Stimulated activated CD8-positive, alpha-beta memory T cell treated with anti-CD3 and anti-CD28 coated beads, Interleukin-2, amount 100 ng/mL, for 48 hours (primary cell): ENCODE data around the gene TOM1L2.
A peak's percentile ranks its signal among the peaks of the same experiment; 100 is the strongest.

Source experiments
- DNase-seq, 2 donors: peaks; one replicate each; pipeline ENCODE4 v3.0.0-alpha.2; 2020; ENCODE audit warnings: low read depth in 2 of 2

TOM1L2 gene

GRCh38 chr17:17836250-17836817 lies 135.9 kb downstream of the TOM1L2 start:
- DNase-seq = peak; percentile 97 to 99

DNA sequence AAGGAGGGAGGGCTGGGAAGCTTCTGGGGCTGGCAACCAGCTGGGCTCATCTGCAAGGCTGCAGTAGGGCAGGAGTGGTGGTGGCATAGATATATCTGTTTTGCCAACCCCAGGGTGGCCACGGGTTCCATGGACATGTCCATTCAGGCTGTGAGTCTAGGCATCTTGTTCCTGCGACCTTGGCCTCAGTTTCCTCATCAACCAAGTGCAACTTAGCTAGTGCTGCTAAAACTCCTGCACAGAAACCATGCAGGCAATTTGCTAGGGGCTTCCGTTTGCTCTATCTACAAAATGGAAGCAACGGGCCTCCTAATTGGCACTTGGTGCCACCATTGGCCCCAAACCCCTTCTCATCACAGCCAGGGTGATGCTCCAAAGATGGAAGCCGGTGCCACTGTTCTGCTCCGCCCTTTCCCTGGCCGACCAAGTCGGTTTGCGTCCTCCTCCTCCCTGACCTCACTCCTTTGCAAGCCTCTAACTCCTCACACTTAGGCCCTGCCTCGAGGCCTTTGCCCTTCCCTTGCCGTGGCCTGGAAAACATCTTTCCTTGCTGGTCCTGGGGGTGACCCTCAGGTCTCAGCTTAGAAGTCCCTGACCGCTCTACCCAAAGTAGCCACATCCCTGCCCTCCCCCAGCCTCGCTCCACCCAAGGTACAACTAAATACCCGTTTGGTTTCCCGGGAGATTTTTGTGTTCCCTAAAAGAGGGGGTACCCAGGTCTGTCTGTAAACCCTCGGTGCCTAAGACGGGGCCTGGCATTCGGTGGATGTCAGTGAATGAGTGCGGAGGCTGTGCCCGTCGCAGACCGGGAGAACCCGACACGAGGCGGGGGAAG lies 136.6 kb downstream of the TOM1L2 start:
- no peak for DNase-seq

GRCh38 chr17:17834974-17835373 lies 137.2 kb downstream of the TOM1L2 start:
- no peak for DNase-seq

GRCh38 chr17:17833658-17834357 lies 138.4 kb downstream of the TOM1L2 start:
- no peak for DNase-seq

- DNase-seq = no peak
These were observed 140.2 kb downstream of the TOM1L2 start for GRCh38 chr17:17832032-17832363.

DNA sequence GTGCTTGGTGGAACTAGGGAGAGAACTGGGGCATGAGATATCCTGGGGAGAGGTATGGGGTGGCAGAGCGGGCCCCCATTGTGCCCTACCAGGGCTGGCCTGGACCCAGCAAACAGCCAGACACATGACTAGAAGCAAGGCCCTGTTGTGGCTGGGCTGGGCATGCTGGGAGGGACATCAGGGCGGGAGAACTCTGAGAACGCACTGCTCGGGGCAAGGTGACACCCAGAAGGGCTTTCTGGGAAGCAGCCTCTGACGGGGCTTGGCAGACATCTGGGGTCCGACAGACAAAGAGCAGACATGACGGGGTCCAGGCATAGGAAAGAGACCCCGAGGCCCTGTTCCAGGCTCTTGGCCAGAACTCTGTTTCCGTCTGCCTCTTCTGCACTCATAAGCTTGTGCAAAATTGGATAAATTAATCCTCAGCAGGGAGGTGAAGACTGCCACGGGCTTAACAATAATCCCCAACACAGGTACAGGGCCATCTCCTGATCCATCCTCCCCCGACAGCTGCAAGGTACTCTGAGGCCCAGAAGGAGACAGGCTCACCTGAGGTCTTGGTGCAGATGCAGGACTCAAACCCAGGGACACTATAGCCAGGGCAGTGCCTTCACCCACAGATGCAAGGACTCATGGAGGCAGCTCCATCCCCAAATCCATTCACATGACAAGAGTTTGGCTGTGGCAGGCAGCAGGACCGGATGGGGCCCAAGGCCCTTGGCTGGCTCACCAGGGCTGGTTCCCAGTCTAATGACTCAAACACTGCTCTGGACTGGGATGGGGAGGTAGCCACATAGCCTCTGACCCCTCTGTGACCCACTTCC lies 140.8 kb downstream of the TOM1L2 start:
- no peak for DNase-seq

GRCh38 chr17:17830740-17831207 lies 141.4 kb downstream of the TOM1L2 start:
- no peak for DNase-seq

DNA sequence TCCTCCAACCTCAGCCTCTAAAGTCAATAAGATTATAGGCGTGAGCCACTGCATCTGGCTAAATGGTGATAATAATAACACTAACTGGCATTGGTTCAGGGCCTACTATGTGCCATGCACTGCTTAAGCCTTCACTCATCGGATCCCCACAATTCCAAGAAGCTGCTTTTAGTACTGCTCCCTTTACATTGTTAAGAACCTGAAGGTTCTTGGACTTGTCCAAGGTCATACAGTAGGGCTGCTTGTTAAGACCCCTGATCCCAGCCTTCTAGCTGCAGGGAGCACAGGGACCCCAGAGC lies 142.0 kb downstream of the TOM1L2 start:
- no peak for DNase-seq

DNA sequence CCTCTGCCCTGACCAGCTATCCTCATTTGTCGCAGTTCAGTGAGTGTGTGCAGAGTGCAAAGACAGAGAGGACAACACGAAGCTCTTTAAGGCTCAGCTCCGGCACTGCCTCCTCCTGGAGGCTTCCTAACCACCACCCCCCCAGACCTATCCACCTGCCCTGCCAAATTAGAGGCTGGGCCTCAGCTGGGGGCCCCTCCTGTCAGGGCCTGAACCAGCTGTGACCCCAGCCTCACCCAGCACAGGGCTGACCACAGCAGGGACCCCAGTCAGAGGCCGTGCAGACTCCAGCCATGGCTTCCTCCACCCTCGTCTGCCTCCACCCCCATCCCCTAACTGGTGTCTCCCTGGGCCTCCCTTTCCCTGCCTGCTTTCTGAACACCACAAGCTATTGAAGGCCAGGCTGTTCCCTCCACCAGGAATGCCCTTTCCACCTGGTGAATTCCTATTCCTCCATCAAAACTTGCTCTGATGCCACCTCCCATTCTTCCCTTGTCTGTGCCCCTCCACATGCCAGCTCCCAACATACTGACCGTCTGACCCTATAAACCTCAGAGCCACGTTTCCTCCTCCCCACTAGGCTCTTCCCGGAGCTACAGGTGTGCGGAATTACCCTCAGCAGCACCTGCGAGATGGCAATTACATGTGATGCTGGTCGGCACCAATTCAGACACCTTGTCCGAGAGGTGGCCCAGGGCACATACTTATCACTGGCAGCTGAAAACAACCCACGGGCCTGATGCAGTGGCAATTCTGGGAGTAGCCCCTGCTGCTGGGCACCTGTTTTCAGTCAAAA lies 144.2 kb downstream of the TOM1L2 start:
- DNase-seq = no peak

DNA sequence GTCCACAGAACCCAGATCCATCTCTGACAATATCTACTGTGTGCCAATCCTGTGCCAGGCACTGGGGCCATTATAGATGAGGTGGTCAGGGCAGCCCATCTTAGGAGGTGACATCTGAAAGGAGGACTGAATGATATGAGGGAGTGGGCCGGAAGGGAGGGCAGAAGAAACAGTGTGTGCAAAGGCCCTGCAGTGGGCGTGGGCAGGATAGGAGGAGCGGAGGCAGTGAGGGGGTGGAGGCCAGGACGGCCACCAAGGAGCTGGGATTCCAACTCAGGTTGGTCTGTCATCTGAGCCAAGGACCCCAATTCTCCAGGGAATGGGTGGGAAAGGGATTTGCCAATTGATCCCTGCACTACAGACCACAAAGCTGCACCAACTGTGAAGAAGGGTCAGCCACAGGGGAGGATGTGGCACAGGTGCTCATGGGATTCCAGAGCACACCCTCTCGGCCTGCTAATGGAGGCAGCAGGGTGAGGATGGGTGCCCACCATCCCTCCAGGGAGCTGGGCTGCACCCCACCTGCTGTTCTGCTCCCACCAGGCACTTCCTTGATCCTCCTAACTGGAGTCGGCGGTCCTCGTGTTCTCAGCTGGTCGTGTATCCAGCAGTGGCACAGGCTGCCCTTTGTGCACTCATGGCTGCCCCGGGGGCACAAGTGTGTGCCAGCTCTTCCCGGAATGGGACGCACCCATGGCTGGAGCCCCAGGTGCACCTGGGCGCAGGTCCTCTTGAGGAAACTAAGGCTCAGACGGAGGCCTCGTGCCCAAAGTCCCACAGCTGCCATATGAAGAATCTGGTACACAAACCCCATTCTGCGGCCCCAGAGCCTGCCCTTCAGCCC lies 145.0 kb downstream of the TOM1L2 start:
- DNase-seq = no peak

DNA sequence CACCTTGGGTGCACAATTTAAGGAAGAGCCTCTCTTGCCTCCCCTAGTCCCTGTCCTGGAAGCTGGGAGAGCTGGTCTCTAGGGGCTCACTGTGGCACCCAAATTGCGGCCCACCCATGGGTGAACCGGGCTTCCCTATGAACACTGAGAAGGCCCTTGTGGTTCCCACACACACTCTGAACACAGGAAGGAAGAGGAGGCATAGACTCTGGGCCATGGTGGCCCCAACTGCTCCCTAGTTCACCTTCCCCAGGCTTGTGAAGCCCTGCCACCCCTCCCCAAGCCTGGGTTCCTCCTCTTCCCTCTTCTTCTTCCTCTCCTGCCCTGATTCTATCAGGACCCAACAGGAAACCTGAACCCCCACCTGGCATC lies 145.9 kb downstream of the TOM1L2 start:
- DNase-seq = no peak

GRCh38 chr17:17824783-17825614 lies 147.2 kb downstream of the TOM1L2 start:
- DNase-seq = no peak

DNA sequence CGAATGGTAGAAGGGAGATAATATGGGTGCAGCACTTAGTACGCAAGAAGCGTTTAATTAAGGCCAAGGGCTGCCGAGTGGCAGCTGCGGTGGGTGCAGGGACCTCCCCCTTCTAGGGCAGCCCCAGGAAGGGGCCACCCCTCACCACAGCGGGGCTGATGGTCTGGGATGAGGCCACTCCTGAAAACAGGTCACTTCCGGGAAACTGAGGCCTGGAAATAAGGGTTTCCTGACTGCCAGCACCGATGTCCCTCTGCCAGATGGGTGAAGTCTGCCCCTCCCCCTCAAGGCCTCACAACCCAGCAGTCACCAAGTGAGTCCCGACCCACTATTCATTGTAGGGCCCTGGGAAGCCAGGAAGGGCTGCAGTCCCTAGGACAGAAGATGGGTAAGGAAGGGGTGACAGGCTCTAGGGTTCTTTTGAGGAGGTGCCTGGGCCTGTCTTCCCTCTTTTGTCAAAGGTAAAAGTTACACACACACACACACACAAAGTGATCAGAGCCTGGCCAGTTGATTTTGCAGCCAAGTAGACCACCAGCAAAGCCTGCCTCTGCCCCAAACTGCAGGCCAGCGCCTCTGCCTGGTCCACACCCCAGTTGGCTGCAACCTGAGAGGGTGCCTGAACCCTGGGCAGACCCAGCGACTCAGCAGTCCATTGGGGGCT lies 147.9 kb downstream of the TOM1L2 start:
- no peak for DNase-seq

DNA sequence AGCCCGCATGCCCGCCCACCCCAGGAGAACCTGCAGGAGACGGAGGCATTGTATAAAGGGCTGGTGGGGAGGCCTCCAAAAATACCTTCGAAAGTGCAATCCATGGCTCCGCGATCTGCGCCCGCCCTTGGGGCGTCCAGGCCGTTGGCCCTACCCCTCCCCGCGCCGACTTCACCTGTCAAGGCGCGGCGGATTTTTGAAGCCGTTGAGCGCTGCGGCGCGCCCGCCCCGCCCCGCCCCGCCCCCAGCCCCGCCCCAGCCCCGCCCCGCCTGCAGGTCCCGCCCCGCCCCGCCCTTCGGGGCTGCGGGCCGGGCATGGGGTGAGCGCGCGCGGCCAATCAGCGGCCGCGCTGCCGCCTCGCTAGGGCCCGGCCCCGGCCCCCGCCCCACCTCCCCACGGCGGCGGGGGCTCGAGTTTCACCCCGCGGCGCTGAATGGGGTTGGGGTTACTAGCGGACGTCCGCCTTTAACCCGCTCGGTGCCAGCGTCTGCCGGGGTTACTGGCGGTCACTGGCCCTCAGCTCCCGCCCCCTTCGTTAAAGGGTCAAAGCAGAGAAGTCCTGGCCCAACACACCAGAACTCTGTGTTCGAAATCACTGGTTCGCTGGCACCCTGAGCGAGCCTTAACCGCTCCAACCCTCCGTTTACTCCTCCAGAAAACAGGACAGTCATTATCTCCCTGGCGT lies 148.6 kb downstream of the TOM1L2 start:
- peak; percentile 67 to 69 for DNase-seq

DNA sequence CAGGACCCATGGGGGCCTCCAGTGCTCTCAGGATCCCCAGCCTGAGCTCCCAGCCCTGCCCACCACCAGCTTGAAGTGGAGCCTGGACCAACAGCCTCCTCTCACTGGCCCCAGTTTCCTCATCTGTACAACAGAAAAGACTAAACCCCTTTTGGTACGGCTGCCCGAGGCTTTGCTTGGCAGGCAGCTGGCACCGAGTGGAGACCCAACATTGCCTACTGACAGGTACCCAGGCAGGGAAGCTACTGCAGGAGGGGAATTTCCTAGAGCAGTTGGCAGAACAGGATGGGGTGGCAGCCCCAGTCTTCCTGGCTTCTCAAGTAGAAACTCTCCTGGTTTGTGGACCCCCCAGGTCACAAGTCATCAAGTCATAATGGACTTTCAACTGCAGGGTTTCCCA lies 149.6 kb downstream of the TOM1L2 start:
- no peak for DNase-seq

- no peak for DNase-seq
These were observed 150.0 kb downstream of the TOM1L2 start for GRCh38 chr17:17822189-17822588.

GRCh38 chr17:17820463-17821158 lies 151.6 kb downstream of the TOM1L2 start:
- DNase-seq = no peak

- no peak for DNase-seq
These were observed 152.2 kb downstream of the TOM1L2 start for GRCh38 chr17:17820046-17820445.
